Osteoblast (primary cell): ENCODE results near the gene P2RX3. TPM values are rescaled to one million over a fixed set of nuclear protein-coding genes. Genes with fewer than 3 reads are reported as not detected.
A peak's percentile ranks its signal among the peaks of the same experiment; 100 is the strongest.

Source experiments
- DNase-seq: peaks from one replicate; pipeline ENCODE4 v3.0.0; 2011; ENCODE audit warnings: low spot score, mixed read lengths; ENCODE audit not compliant: insufficient read length; ENCODE audit errors: missing footprints
- H2AFZ ChIP-seq: 2 replicates; pipeline ENCODE4 v1.6.0; 2011; ENCODE audit warnings: mild to moderate bottlenecking, low read length
- H3K27ac ChIP-seq: 2 replicates; pipeline ENCODE4 v1.5.1; 2011; ENCODE audit warnings: mild to moderate bottlenecking, low read depth, low read length, moderate library complexity
- H3K27me3 ChIP-seq: 2 replicates; pipeline ENCODE4 v1.6.0; 2012; ENCODE audit warnings: mild to moderate bottlenecking, control low read depth, inconsistent platforms, low read length, moderate library complexity; ENCODE audit not compliant: insufficient read depth
- H3K36me3 ChIP-seq: 2 replicates; pipeline ENCODE4 v1.5.1; 2011; ENCODE audit warnings: mild to moderate bottlenecking, low read length, control low read depth, moderate library complexity; ENCODE audit not compliant: insufficient read depth
- H3K4me1 ChIP-seq: 2 replicates; pipeline ENCODE4 v1.5.1; 2011; ENCODE audit warnings: mild to moderate bottlenecking, low read length, control low read depth, moderate library complexity; ENCODE audit not compliant: insufficient read depth
- H3K4me2 ChIP-seq: 2 replicates; pipeline ENCODE4 v1.6.0; 2011; ENCODE audit warnings: mild to moderate bottlenecking, low read length; ENCODE audit not compliant: insufficient read depth
- H3K4me3 ChIP-seq: fragments of 200-600 bp; sonication (generic); 3 replicates; pipeline ENCODE4 v1.5.1; 2012; ENCODE audit warnings: mild to moderate bottlenecking, low read length, inconsistent platforms; ENCODE audit not compliant: insufficient read depth
- H3K79me2 ChIP-seq: 2 replicates; pipeline ENCODE4 v1.6.0; 2012; ENCODE audit warnings: mild to moderate bottlenecking, low read length, control low read depth, inconsistent platforms; ENCODE audit not compliant: insufficient read depth
- H3K9me3 ChIP-seq: 2 replicates; pipeline ENCODE4 v1.5.1; 2011; ENCODE audit warnings: low read depth, low read length, control low read depth
- H4K20me1 ChIP-seq: 2 replicates; pipeline ENCODE4 v1.6.0; 2012; ENCODE audit warnings: mild to moderate bottlenecking, low read length, control low read depth; ENCODE audit not compliant: insufficient read depth
- total RNA-seq: library from RNA; depleted of rRNA; stranded (reverse); fragments of >200 nt; gene quantifications from 2 replicates; pipeline ENCODE4 v1.2.3, GENCODE V29; 2012
- TF ChIP-seq, protein P1 (sequence below): IDR thresholded peaks from 2 replicates; pipeline ENCODE4 v1.5.1; 2011; ENCODE audit warnings: mild to moderate bottlenecking, low read depth, low read length, moderate library complexity; ENCODE audit errors: extremely low read depth

Gene P2RX3
- total RNA-seq, 1 donor, result not detected

DNA sequence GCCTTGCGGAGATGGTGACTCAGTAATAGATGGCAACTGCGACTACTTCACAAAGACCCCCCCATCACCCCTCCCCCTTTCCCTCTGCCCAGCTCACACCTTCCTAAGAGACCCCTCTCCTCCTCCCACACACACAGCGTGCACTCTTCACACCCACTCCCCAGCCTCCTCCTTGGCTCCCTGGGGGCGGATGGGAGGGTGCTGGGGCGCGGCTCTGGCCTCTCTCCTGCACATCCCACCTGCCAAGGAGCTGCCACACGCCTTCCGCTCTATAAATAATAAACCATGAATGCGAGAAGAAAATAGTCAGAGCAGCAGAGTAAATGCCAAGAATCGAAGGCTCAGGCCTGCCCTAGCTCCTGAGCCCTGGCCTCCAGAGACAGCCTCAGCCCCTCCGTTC lies 4.5 kb downstream of the P2RX3 start:
- Histone ChIP-seq H3K27me3 (peaks cover 18% of the 10 kb centered on the region), H3K27ac (no peak overlapping the region), H3K4me2 (no peak overlapping the region), H3K79me2 (no peaks in the 10 kb centered on the region), H3K9me3 (no peaks in the 10 kb centered on the region), H3K4me1 (no peaks in the 10 kb centered on the region), H4K20me1 (no peaks in the 10 kb centered on the region), H3K4me3 (no peak overlapping the region), H2AFZ (no peak overlapping the region), H3K36me3 (no peaks in the 10 kb centered on the region)
- TF ChIP-seq, protein P1, sequence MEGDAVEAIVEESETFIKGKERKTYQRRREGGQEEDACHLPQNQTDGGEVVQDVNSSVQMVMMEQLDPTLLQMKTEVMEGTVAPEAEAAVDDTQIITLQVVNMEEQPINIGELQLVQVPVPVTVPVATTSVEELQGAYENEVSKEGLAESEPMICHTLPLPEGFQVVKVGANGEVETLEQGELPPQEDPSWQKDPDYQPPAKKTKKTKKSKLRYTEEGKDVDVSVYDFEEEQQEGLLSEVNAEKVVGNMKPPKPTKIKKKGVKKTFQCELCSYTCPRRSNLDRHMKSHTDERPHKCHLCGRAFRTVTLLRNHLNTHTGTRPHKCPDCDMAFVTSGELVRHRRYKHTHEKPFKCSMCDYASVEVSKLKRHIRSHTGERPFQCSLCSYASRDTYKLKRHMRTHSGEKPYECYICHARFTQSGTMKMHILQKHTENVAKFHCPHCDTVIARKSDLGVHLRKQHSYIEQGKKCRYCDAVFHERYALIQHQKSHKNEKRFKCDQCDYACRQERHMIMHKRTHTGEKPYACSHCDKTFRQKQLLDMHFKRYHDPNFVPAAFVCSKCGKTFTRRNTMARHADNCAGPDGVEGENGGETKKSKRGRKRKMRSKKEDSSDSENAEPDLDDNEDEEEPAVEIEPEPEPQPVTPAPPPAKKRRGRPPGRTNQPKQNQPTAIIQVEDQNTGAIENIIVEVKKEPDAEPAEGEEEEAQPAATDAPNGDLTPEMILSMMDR, result no peak
- DNase-seq, result no peak

DNA sequence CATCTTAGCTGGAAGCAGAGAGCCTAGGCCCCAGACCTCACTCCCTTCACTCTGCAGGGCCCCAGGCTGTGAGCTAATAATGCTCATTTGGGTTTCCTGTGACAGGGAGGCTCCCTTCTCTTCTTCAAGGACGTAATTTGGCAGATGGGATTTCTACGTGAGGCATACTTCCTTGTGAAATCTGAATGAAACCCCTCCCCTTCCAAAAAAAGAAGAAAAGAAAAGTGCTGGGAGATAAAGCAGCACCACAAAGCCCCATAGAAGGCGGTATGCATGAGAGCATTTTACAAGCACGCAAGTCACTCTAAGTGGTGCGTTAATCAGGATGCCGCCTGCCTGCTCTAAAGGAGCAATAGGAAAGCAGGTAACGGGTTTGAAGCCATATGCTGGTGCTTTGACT lies 5.7 kb downstream of the P2RX3 start:
- TF ChIP-seq, protein P1, result no peak
- Histone ChIP-seq H2AFZ (no peak overlapping the region), H3K27ac (no peak overlapping the region), H3K4me3 (no peak overlapping the region), H3K27me3 (peaks cover 14% of the 10 kb centered on the region), H3K36me3 (no peaks in the 10 kb centered on the region), H3K4me2 (no peak overlapping the region), H4K20me1 (no peaks in the 10 kb centered on the region), H3K9me3 (no peaks in the 10 kb centered on the region), H3K4me1 (no peaks in the 10 kb centered on the region), H3K79me2 (no peaks in the 10 kb centered on the region)
- DNase-seq, result peak; percentile 25

GRCh38 chr11:57344826-57345225 lies 6.7 kb downstream of the P2RX3 start:
- Histone ChIP-seq H3K4me3 (no peak overlapping the region), H3K27me3 (peaks cover 4% of the 10 kb centered on the region), H2AFZ (peak overlapping the region; percentile 90), H4K20me1 (no peaks in the 10 kb centered on the region), H3K4me1 (peaks cover 5% of the 10 kb centered on the region), H3K9me3 (no peaks in the 10 kb centered on the region), H3K79me2 (no peaks in the 10 kb centered on the region), H3K27ac (no peak overlapping the region), H3K4me2 (no peak overlapping the region), H3K36me3 (no peaks in the 10 kb centered on the region)
- TF ChIP-seq, protein P1, result no peak
- no peak for DNase-seq

GRCh38 chr11:57345555-57346211 lies 7.5 kb downstream of the P2RX3 start:
- Histone ChIP-seq H3K4me3 (no peak overlapping the region), H3K4me1 (peaks cover 5% of the 10 kb centered on the region), H2AFZ (peak overlapping the region; percentile 90), H3K9me3 (no peaks in the 10 kb centered on the region), H3K27me3 (no peaks in the 10 kb centered on the region), H3K27ac (no peak overlapping the region), H3K4me2 (no peak overlapping the region), H3K79me2 (no peaks in the 10 kb centered on the region), H3K36me3 (no peaks in the 10 kb centered on the region), H4K20me1 (no peaks in the 10 kb centered on the region)
- TF ChIP-seq, protein P1, result peak; percentile 61
- peak; percentile 97 for DNase-seq
